Endothelial cell of umbilical vein (primary cell): ENCODE measurements around the gene NOXA1. TPM values are rescaled to one million over a fixed set of nuclear protein-coding genes. Genes with fewer than 3 reads are reported as not detected.

Experiments used
- BruUV-seq: library from RNA; stranded (reverse); fragments of 400-500 nt; replicated peaks from 2 replicates; lab custom pipeline; 2021; lab: Mats Ljungman, UMichigan
- CTCF ChIA-PET: fragments of 300-600, 350-600 bp; sonication (Branson Sonifier 250); formaldehyde crosslinking; loops from one replicate; lab custom pipeline; 2021; ENCODE audit warnings: antibody characterized with exemption, inconsistent platforms; lab: Charles Lee
- POLR2A ChIA-PET: fragments of 300-600, 350-600 bp; sonication (Branson Sonifier 250); formaldehyde crosslinking; loops from one replicate; lab custom pipeline; 2021; ENCODE audit warnings: antibody characterized with exemption, inconsistent platforms; lab: Charles Lee
- DNase-seq: peaks from one replicate; pipeline ENCODE4 v3.0.0-alpha.2; 2011; ENCODE audit warnings: low read depth, low spot score
- FAIRE-seq: peaks from 2 replicates; lab custom pipeline; 2011; peaks lifted over from hg19 to GRCh38; lab: Jason Lieb, UNC
- H2AFZ ChIP-seq: 2 replicates; pipeline ENCODE4 v1.6.0; 2012; ENCODE audit warnings: low read depth, low read length, control low read depth, inconsistent platforms
- H3K27ac ChIP-seq: 2 replicates; pipeline ENCODE4 v1.5.1; 2011; ENCODE audit warnings: low read depth, mild to moderate bottlenecking, control low read depth, low read length, moderate library complexity; ENCODE audit not compliant: insufficient read depth
- H3K27me3 ChIP-seq, 2 experiments: 2 replicates each; pipeline versions ENCODE4 v1.6.0 to v1.6.1; 2011; ENCODE audit warnings: low read length in 2 of 2, mixed read lengths in 1 of 2; ENCODE audit not compliant: control insufficient read depth in 2 of 2, insufficient read depth in 2 of 2
- H3K36me3 ChIP-seq, 2 experiments: 2 replicates in 1 of 2; 3 replicates in 1 of 2; pipeline ENCODE4 v1.5.1; 2011; ENCODE audit warnings: low read length in 2 of 2, mild to moderate bottlenecking in 1 of 2, moderate library complexity in 1 of 2; ENCODE audit not compliant: control insufficient read depth in 2 of 2, insufficient read depth in 2 of 2; ENCODE audit errors: extremely low read depth in 1 of 2
- H3K4me1 ChIP-seq: 3 replicates; pipeline ENCODE4 v1.5.1; 2011; ENCODE audit warnings: mild to moderate bottlenecking, low read length; ENCODE audit not compliant: control insufficient read depth, insufficient read depth; ENCODE audit errors: extremely low read depth
- H3K4me2 ChIP-seq: 2 replicates; pipeline ENCODE4 v1.6.1; 2011; ENCODE audit warnings: low read length, control low read depth, mixed read lengths; ENCODE audit not compliant: insufficient read depth
- H3K4me3 ChIP-seq, 3 experiments: fragments of 200-600 bp in 1 of 3; sonication (generic), shearing (Covaris generic) in 1 of 3; replicated peaks in 1 of 3; 2 replicates each; pipeline ENCODE4 v1.5.1; 2011 to 2016; ENCODE audit warnings: control low read depth in 3 of 3, low read length in 3 of 3, mild to moderate bottlenecking in 2 of 3, inconsistent platforms in 1 of 3, low read depth in 1 of 3, moderate library complexity in 1 of 3; ENCODE audit not compliant: insufficient read depth in 1 of 3
- H3K79me2 ChIP-seq: 2 replicates; pipeline ENCODE4 v1.6.0; 2012; ENCODE audit warnings: low read length, inconsistent platforms; ENCODE audit not compliant: control insufficient read depth, insufficient read depth
- H3K9ac ChIP-seq: replicated peaks from 2 replicates; pipeline ENCODE3; 2011; ENCODE audit warnings: low read length, control low read depth; ENCODE audit not compliant: insufficient read depth; ENCODE audit errors: extremely low read depth
- H3K9me1 ChIP-seq: replicated peaks from 3 replicates; pipeline ENCODE4 v1.6.0; 2011; ENCODE audit warnings: mild to moderate bottlenecking, low read length; ENCODE audit not compliant: control insufficient read depth, insufficient read depth; ENCODE audit errors: extremely low read depth
- H3K9me3 ChIP-seq: replicated peaks from 2 replicates; pipeline ENCODE4 v1.5.1; 2012; ENCODE audit warnings: low read length, inconsistent platforms; ENCODE audit not compliant: control insufficient read depth, insufficient read depth
- H4K20me1 ChIP-seq: replicated peaks from 2 replicates; pipeline ENCODE3; 2011; ENCODE audit warnings: mild to moderate bottlenecking, low read length; ENCODE audit not compliant: control insufficient read depth, insufficient read depth; ENCODE audit errors: extremely low read depth
- EZH2 ChIP-seq: IDR thresholded peaks from 2 replicates; pipeline ENCODE4 v1.6.1; 2012; ENCODE audit warnings: borderline replicate concordance, low read depth, mild to moderate bottlenecking, moderate library complexity, low read length, inconsistent platforms; ENCODE audit not compliant: severe bottlenecking
- FOS ChIP-seq: IDR thresholded peaks from 2 replicates; pipeline ENCODE4 v1.6.1; 2011; ENCODE audit warnings: mild to moderate bottlenecking, low read length, moderate library complexity, borderline replicate concordance; ENCODE audit not compliant: insufficient read depth
- GATA2 ChIP-seq: IDR thresholded peaks from 2 replicates; pipeline ENCODE4 v1.7.0; 2011; ENCODE audit warnings: low read depth, mild to moderate bottlenecking, moderate library complexity, mixed read lengths, low read length; ENCODE audit not compliant: insufficient read length, insufficient read depth
- MYC ChIP-seq: IDR thresholded peaks from one replicate; pipeline ENCODE4 v1.6.1; 2011; ENCODE audit warnings: mild to moderate bottlenecking, low read depth, low read length
- POLR2A ChIP-seq: IDR thresholded peaks from 2 replicates; pipeline ENCODE4 v1.6.1; 2012; ENCODE audit warnings: low read depth, mild to moderate bottlenecking, control low read depth, low read length
- dilution Hi-C: fragments of 300-500 bp; cut with MboI; formaldehyde crosslinking; loops from one replicate; pipeline ENCODE4 v1.15.0; 2019; ENCODE audit warnings: low sequenced_read_pairs; ENCODE audit not compliant: extremely low pct_ligation_motif_present
- intact Hi-C: fragments of 100-400 bp; cut with micrococcal nuclease; formaldehyde crosslinking; loops from one replicate; pipeline ENCODE4 v1.10.0; 2022
- polyA plus RNA-seq, 4 experiments: library from polyadenylated mRNA; depleted of rRNA in 3 of 4; stranded (reverse) in 3 of 4; unstranded in 1 of 4; fragments of >200 nt; gene quantifications; 2 replicates each; pipeline versions ENCODE4 v1.2.1 to v1.2.3, GENCODE V29; 2011 to 2012; ENCODE audit warnings: missing spikeins in 1 of 4
- total RNA-seq: library from RNA; stranded (reverse); gene quantifications from 2 replicates; pipeline ENCODE4 v1.2.3, GENCODE V29; 2021
- TF ChIP-seq, protein P1 (sequence below), 2 donors: IDR thresholded peaks; 1 replicate in 1 of 2; 2 replicates in 1 of 2; pipeline ENCODE4 v1.5.1; 2011; ENCODE audit warnings: low read length in 2 of 2, mild to moderate bottlenecking in 2 of 2, moderate library complexity in 2 of 2, control low read depth in 1 of 2, inconsistent platforms in 1 of 2, low read depth in 1 of 2; ENCODE audit not compliant: insufficient read depth in 1 of 2; ENCODE audit errors: extremely low read depth in 1 of 2
- TF ChIP-seq, protein P2 (sequence below): IDR thresholded peaks from 2 replicates; pipeline ENCODE4 v1.6.1; 2011; ENCODE audit not compliant: insufficient read depth, insufficient read length

NOXA1 gene
- total and polyA plus RNA-seq, 2 donors (not counting 3 experiments of a cell fraction or from before 2014, with no cell fraction given): 0.40 to 0.91 TPM

DNA sequence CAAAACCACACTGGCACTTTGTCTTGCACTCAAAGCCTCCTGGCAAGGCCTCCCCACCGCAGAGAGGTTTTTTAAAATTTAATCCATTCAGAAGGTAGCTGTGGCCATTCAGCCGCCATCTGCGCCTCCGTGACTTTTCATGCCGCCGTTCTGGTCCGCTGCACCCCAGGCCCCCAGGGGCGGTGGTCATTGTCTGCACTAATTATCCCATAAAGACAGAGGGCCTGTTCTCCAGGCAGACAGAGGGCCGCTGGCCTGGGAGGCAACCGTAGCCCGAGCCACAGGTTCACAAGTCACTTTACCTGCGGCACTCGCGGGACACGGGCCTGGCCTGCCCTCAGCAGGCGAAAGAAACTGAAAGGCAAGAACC lies 49.6 kb upstream of the NOXA1 start:
- no peak overlapping the region for H2AFZ ChIP-seq
- H3K79me2 ChIP-seq: no peaks in the 10 kb centered on the region
- FAIRE-seq (no peak), DNase-seq (no peak)
- no peaks in the 10 kb centered on the region for H3K27me3 ChIP-seq
- H4K20me1 ChIP-seq: no peaks in the 10 kb centered on the region
- H3K9me1 ChIP-seq: no peaks in the 10 kb centered on the region
- H3K4me2 ChIP-seq: no peak overlapping the region
- BruUV-seq: no TSS peak
- no peak overlapping the region for H3K27ac ChIP-seq
- no peaks in the 10 kb centered on the region for H3K36me3 ChIP-seq
- H3K4me3 ChIP-seq: no peak overlapping the region
- H3K4me1 ChIP-seq: no peaks in the 10 kb centered on the region
- intact Hi-C loops (no loop called here), dilution Hi-C loops (no loop called here)
- TF ChIP-seq EZH2 (no peak), POLR2A (no peak), MYC (no peak), FOS (no peak), GATA2 (no peak)
- TF ChIP-seq, protein P1, sequence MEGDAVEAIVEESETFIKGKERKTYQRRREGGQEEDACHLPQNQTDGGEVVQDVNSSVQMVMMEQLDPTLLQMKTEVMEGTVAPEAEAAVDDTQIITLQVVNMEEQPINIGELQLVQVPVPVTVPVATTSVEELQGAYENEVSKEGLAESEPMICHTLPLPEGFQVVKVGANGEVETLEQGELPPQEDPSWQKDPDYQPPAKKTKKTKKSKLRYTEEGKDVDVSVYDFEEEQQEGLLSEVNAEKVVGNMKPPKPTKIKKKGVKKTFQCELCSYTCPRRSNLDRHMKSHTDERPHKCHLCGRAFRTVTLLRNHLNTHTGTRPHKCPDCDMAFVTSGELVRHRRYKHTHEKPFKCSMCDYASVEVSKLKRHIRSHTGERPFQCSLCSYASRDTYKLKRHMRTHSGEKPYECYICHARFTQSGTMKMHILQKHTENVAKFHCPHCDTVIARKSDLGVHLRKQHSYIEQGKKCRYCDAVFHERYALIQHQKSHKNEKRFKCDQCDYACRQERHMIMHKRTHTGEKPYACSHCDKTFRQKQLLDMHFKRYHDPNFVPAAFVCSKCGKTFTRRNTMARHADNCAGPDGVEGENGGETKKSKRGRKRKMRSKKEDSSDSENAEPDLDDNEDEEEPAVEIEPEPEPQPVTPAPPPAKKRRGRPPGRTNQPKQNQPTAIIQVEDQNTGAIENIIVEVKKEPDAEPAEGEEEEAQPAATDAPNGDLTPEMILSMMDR (IDR thresholded peaks at IDR 0.05; ENCODE audit: extremely low read depth in 1 of 2, insufficient read depth in 1 of 2, low read depth in 1 of 2, low read length in 2 of 2): no peak
- TF ChIP-seq, protein P2, sequence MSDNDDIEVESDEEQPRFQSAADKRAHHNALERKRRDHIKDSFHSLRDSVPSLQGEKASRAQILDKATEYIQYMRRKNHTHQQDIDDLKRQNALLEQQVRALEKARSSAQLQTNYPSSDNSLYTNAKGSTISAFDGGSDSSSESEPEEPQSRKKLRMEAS: no peak
- ChIA-PET POLR2A (no interaction called here), CTCF (interaction anchor here (0.7 kb wide), 1 partner anchor 12 kb away, joined by 3 read pairs; no protein-coding TSS in a partner anchor)
- H3K9ac ChIP-seq: no peak overlapping the region
- no peaks in the 10 kb centered on the region for H3K9me3 ChIP-seq
